IMR-90 (cell line): ENCODE measurements around the gene CCDC38. TPM values are rescaled to one million over a fixed set of nuclear protein-coding genes. Genes with fewer than 3 reads are reported as not detected.

ENCODE experiments used
- ATAC-seq: fragments of 200-7000 bp; cut with Tn5 transposase; 2 replicates; pipeline ENCODE4 v1.9.1; 2020; ENCODE audit warnings: low read depth, mild to moderate bottlenecking, moderate library complexity
- BruUV-seq: library from RNA; stranded (reverse); fragments of 400-500 nt; replicated peaks from 2 replicates; lab custom pipeline; 2021; lab: Mats Ljungman, UMichigan
- CTCF ChIA-PET: fragments of 300-600 bp; formaldehyde crosslinking; extraction: SDS; loops from one replicate; lab custom pipeline; 2021; ENCODE audit warnings: antibody characterized with exemption; lab: Yijun Ruan, JAX
- POLR2A ChIA-PET: fragments of 300-600 bp; sonication (Branson Sonifier 250); formaldehyde crosslinking; loops from one replicate; lab custom pipeline; 2022; ENCODE audit warnings: antibody characterized with exemption; ENCODE audit not compliant: unreplicated experiment; lab: Charles Lee
- DNase-seq: peaks from one replicate; pipeline ENCODE4 v3.0.0; 2013
- H2AFZ ChIP-seq: replicated peaks from 2 replicates; pipeline ENCODE3; 2013; ENCODE audit warnings: low read length, mild to moderate bottlenecking; ENCODE audit not compliant: poor library complexity
- H2AK5ac ChIP-seq: 2 replicates; pipeline ENCODE4 v1.6.1; 2013; ENCODE audit warnings: low read depth, low read length, inconsistent platforms
- H2AK9ac ChIP-seq: replicated peaks from 2 replicates; pipeline ENCODE3; 2013; ENCODE audit warnings: mild to moderate bottlenecking, low read depth, low read length, moderate library complexity; ENCODE audit not compliant: poor library complexity
- H2BK120ac ChIP-seq: 2 replicates; pipeline ENCODE4 v1.6.1; 2013; ENCODE audit warnings: low read depth, low read length, inconsistent platforms
- H2BK15ac ChIP-seq: 3 replicates; pipeline ENCODE4 v1.6.1; 2013; ENCODE audit warnings: low read depth, low read length, inconsistent platforms
- H2BK20ac ChIP-seq: 2 replicates; pipeline ENCODE4 v1.6.1; 2013; ENCODE audit warnings: low read depth, mild to moderate bottlenecking, inconsistent platforms, low read length, moderate library complexity
- H2BK5ac ChIP-seq: 2 replicates; pipeline ENCODE4 v1.6.1; 2013; ENCODE audit warnings: mild to moderate bottlenecking, low read depth, low read length, inconsistent platforms; ENCODE audit not compliant: poor library complexity, severe bottlenecking
- H3K14ac ChIP-seq: replicated peaks from 2 replicates; pipeline ENCODE4 v1.6.1; 2013; ENCODE audit warnings: low read depth, low read length, inconsistent platforms
- H3K18ac ChIP-seq: 2 replicates; pipeline ENCODE4 v1.6.1; 2013; ENCODE audit warnings: low read depth, low read length, control low read depth
- H3K23ac ChIP-seq: 2 replicates; pipeline ENCODE4 v1.6.1; 2013; ENCODE audit warnings: low read depth, low read length, inconsistent platforms
- H3K27ac ChIP-seq: 2 replicates; pipeline ENCODE4 v1.5.1; 2013; ENCODE audit warnings: mild to moderate bottlenecking, control low read depth, low read length; ENCODE audit not compliant: insufficient read depth
- H3K27me3 ChIP-seq: 2 replicates; pipeline ENCODE4 v1.6.1; 2013; ENCODE audit warnings: low read length; ENCODE audit not compliant: control insufficient read depth, insufficient read depth
- H3K36me3 ChIP-seq: 2 replicates; pipeline ENCODE4 v1.6.1; 2013; ENCODE audit warnings: low read length, mixed read lengths; ENCODE audit not compliant: control insufficient read depth, insufficient read depth
- H3K4ac ChIP-seq: 2 replicates; pipeline ENCODE4 v1.6.1; 2013; ENCODE audit warnings: low read depth, low read length, inconsistent platforms
- H3K4me1 ChIP-seq: 2 replicates; pipeline ENCODE4 v1.6.1; 2013; ENCODE audit warnings: low read length, mixed read lengths; ENCODE audit not compliant: control insufficient read depth, insufficient read depth
- H3K4me2 ChIP-seq: 2 replicates; pipeline ENCODE4 v1.6.1; 2013; ENCODE audit warnings: low read depth, mild to moderate bottlenecking, control low read depth, low read length, moderate library complexity
- H3K4me3 ChIP-seq: 2 replicates; pipeline ENCODE4 v1.5.1; 2013; ENCODE audit warnings: low read depth, mild to moderate bottlenecking, control low read depth, low read length, moderate library complexity; ENCODE audit not compliant: insufficient read depth
- H3K56ac ChIP-seq: 2 replicates; pipeline ENCODE4 v1.6.1; 2013; ENCODE audit warnings: low read length, inconsistent platforms; ENCODE audit not compliant: insufficient read depth; ENCODE audit errors: extremely low read depth
- H3K79me1 ChIP-seq, 2 experiments: 2 replicates each; pipeline ENCODE4 v1.6.1; 2013; ENCODE audit warnings: low read length in 2 of 2, inconsistent platforms in 1 of 2, low read depth in 1 of 2
- H3K9ac ChIP-seq: 2 replicates; pipeline ENCODE4 v1.6.1; 2013; ENCODE audit warnings: low read depth, low read length, control low read depth
- H3K9me1 ChIP-seq: 2 replicates; pipeline ENCODE4 v1.6.1; 2013; ENCODE audit warnings: low read length, inconsistent platforms; ENCODE audit not compliant: insufficient read depth
- H3K9me3 ChIP-seq: 2 replicates; pipeline ENCODE4 v1.6.1; 2013; ENCODE audit warnings: low read length; ENCODE audit not compliant: control insufficient read depth, insufficient read depth
- H4K20me1 ChIP-seq: 2 replicates; pipeline ENCODE4 v1.6.1; 2013; ENCODE audit warnings: low read length, inconsistent platforms; ENCODE audit not compliant: insufficient read depth
- H4K5ac ChIP-seq: 2 replicates; pipeline ENCODE4 v1.6.1; 2013; ENCODE audit warnings: mild to moderate bottlenecking, low read depth, low read length, control low read depth
- H4K8ac ChIP-seq, 2 experiments: 2 replicates each; pipeline ENCODE4 v1.6.1; 2013; ENCODE audit warnings: low read depth in 2 of 2, low read length in 2 of 2, control low read depth in 1 of 2, inconsistent platforms in 1 of 2
- H4K91ac ChIP-seq: 2 replicates; pipeline ENCODE4 v1.6.1; 2013; ENCODE audit warnings: low read depth, low read length, inconsistent platforms; ENCODE audit not compliant: insufficient read depth
- CHD1 ChIP-seq: IDR thresholded peaks from 2 replicates; pipeline ENCODE4 v1.6.1; 2012; ENCODE audit warnings: low read depth, low read length, improper control_type of control experiment
- MAFK ChIP-seq: IDR thresholded peaks from 2 replicates; pipeline ENCODE4 v1.6.1; 2012; ENCODE audit warnings: low read depth, low read length, improper control_type of control experiment
- POLR2A ChIP-seq: IDR thresholded peaks from 2 replicates; pipeline ENCODE4 v1.6.1; 2012; ENCODE audit warnings: mild to moderate bottlenecking, low read depth, low read length
- RCOR1 ChIP-seq: IDR thresholded peaks from 2 replicates; pipeline ENCODE4 v1.6.1; 2012; ENCODE audit warnings: mild to moderate bottlenecking, low read length, improper control_type of control experiment; ENCODE audit not compliant: insufficient replicate concordance
- SMC3 ChIP-seq: fragments of 150-350 bp; IDR thresholded peaks from 2 replicates; pipeline ENCODE4 v1.6.1; 2016; ENCODE audit warnings: low read depth, mild to moderate bottlenecking, antibody characterized with exemption, low read length, moderate library complexity
- WGBS, 2 experiments: methylation state at CpG; one replicate each; pipeline versions ENCODE4 v1.1.5 to v1.1.7; 2013; ENCODE audit warnings: missing lambda C conversion rate in 2 of 2; ENCODE audit not compliant: insufficient read length in 1 of 2; ENCODE audit errors: extremely low coverage in 2 of 2; 5-methylcytosine and 5-hydroxymethylcytosine counted together
- dilution Hi-C: fragments of 300-500 bp; cut with HindIII; formaldehyde crosslinking; loops from one replicate; pipeline ENCODE4 v1.14.3; 2018; ENCODE audit warnings: low sequenced_read_pairs; ENCODE audit not compliant: unreplicated experiment
- in situ Hi-C: fragments of 300-500 bp; cut with MboI; formaldehyde crosslinking; loops from 3 replicates; pipeline ENCODE4 v1.14.3; 2019; ENCODE audit warnings: low sequenced_read_pairs, inconsistent platforms, mixed read lengths
- intact Hi-C: fragments of 100-400 bp; cut with micrococcal nuclease; formaldehyde crosslinking; loops from 2 replicates; pipeline ENCODE4 v1.10.0; 2022
- polyA plus RNA-seq, 3 experiments: library from polyadenylated mRNA; depleted of rRNA; stranded (reverse); fragments of >200 nt; gene quantifications; 2 replicates each; pipeline ENCODE4 v1.2.3, GENCODE V29; 2012; ENCODE audit warnings: low replicate concordance in 1 of 3
- total RNA-seq: library from RNA; depleted of rRNA; stranded (reverse); fragments of >200 nt; gene quantifications from 2 replicates; pipeline ENCODE4 v1.2.3, GENCODE V29; 2012
- TF ChIP-seq, protein P1 (sequence below): conservative IDR thresholded peaks from 2 replicates; pipeline ENCODE4 v1.5.1; 2012; ENCODE audit warnings: mild to moderate bottlenecking, low read depth, low read length, improper control_type of control experiment

CCDC38 gene
- total and polyA plus RNA-seq, 2 of the 4 experiments (the other 2 are of a cell fraction), result not detected

DNA sequence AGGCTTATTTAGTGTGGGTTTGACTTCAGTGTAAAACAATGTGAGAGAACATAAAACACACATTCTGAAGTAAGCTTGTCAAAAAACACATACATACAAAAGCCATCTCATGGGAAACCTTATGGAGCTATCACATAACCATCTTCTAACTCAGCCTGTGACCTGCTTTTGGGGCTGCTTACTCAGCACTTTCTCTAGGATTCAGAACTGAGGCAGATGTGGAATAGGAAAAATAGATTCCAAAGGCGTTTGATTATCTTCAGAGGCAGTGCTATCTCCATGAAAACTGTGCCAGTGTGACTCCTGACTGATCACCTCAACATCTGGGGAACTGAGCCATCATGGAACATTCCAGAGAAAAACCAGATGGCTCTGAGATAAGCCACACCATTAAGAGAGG lies 40.2 kb upstream of the CCDC38 start:
- no peak overlapping the region for H2BK5ac ChIP-seq
- H4K8ac ChIP-seq, result no peak overlapping the region
- H3K9ac ChIP-seq, result no peak overlapping the region
- H3K27me3 ChIP-seq, result peaks cover 5% of the 10 kb centered on the region
- no peak overlapping the region for H3K4ac ChIP-seq
- H4K91ac ChIP-seq, result no peak overlapping the region
- no peak overlapping the region for H3K23ac ChIP-seq
- BruUV-seq, result no TSS peak
- H3K4me2 ChIP-seq, result no peak overlapping the region
- ChIA-PET CTCF (no interaction called here), POLR2A (no interaction called here)
- in situ Hi-C loops (no loop called here), intact Hi-C loops (no loop called here), dilution Hi-C loops (no loop called here)
- H3K27ac ChIP-seq, result no peak overlapping the region
- ATAC-seq, result no peak
- H2BK20ac ChIP-seq, result no peak overlapping the region
- no peak overlapping the region for H3K14ac ChIP-seq
- no peaks in the 10 kb centered on the region for H3K36me3 ChIP-seq
- H3K79me1 ChIP-seq, result no peaks in the 10 kb centered on the region
- no CpG with 5 or more reads among the region's 1 CpG for WGBS, 2 experiments
- H3K9me3 ChIP-seq, result no peaks in the 10 kb centered on the region
- no peak overlapping the region for H2AFZ ChIP-seq
- TF ChIP-seq MAFK (peak; percentile 90), CHD1 (no peak), SMC3 (no peak), RCOR1 (no peak), POLR2A (no peak)
- TF ChIP-seq, protein P1, sequence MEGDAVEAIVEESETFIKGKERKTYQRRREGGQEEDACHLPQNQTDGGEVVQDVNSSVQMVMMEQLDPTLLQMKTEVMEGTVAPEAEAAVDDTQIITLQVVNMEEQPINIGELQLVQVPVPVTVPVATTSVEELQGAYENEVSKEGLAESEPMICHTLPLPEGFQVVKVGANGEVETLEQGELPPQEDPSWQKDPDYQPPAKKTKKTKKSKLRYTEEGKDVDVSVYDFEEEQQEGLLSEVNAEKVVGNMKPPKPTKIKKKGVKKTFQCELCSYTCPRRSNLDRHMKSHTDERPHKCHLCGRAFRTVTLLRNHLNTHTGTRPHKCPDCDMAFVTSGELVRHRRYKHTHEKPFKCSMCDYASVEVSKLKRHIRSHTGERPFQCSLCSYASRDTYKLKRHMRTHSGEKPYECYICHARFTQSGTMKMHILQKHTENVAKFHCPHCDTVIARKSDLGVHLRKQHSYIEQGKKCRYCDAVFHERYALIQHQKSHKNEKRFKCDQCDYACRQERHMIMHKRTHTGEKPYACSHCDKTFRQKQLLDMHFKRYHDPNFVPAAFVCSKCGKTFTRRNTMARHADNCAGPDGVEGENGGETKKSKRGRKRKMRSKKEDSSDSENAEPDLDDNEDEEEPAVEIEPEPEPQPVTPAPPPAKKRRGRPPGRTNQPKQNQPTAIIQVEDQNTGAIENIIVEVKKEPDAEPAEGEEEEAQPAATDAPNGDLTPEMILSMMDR, result no peak
- H4K5ac ChIP-seq, result no peak overlapping the region
- no peak overlapping the region for H2BK15ac ChIP-seq
- H2BK120ac ChIP-seq, result no peak overlapping the region
- DNase-seq, result no peak
- H2AK9ac ChIP-seq, result no peak overlapping the region
- no peak overlapping the region for H3K56ac ChIP-seq
- H4K20me1 ChIP-seq, result no peaks in the 10 kb centered on the region
- H3K4me3 ChIP-seq, result no peak overlapping the region
- peaks cover 2% of the 10 kb centered on the region; the same call in 1 of the 2 replicates for H3K4me1 ChIP-seq
- H3K9me1 ChIP-seq, result no peaks in the 10 kb centered on the region
- no peak overlapping the region for H2AK5ac ChIP-seq
- H3K18ac ChIP-seq, result no peak overlapping the region
